ENCODE results near the gene ETS1.

ETS1 gene

DNA sequence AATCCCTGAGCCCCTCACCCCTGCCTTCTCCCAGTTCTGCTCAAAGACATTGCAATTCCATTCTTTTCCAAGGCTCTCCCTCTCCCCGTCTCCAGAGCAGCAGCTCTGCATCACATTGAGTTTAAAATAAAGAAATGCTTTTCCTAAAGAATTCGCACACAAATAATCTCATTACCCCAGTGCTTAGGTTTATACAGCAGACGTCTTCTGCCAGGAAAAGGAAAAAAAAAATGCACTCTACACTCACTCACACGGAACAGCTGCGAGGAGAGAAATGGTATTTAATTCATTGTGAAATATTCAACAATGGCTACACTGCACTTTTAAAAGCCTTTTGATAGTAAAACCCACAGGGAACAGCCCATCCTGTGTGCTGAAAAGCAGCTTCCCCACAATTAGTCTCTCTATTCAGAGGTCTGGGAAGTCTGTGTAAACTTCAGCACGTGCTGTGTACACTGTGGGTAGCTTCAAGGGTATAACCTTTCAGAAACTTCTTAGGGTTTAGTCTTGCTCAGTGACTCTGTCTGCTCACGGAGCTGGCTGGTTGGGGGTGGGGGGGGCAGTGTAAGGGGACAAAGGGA, 42.8 kb downstream of the ETS1 start:
- Histone ChIP-seq H3K4me1 (ENCODE audit: control insufficient read depth in 1 of 2, insufficient read depth in 2 of 2, low read length in 2 of 2) (peaks cover 8 to 16% of the 10 kb centered on the region in 2 donors), H3K27ac (ENCODE audit: low read depth, low read length) (no peak overlapping the region), H3K36me3 (ENCODE audit: control insufficient read depth in 1 of 2, insufficient read depth in 2 of 2, low read length in 2 of 2) (no peaks in the 10 kb centered on the region), H3K4me3 (ENCODE audit: low read depth in 1 of 2, low read length in 2 of 2) (no peak overlapping the region), H3K9ac (ENCODE audit: low read depth in 1 of 2, low read length in 2 of 2) (no peak overlapping the region), H3K27me3 (ENCODE audit: control insufficient read depth in 1 of 2, insufficient read depth in 2 of 2, low read length in 2 of 2) (peaks cover 0 to 29% of the 10 kb centered on the region in 2 donors), H3K9me3 (ENCODE audit: control insufficient read depth in 1 of 2, low read length in 2 of 2) (no peaks in the 10 kb centered on the region)

DNA sequence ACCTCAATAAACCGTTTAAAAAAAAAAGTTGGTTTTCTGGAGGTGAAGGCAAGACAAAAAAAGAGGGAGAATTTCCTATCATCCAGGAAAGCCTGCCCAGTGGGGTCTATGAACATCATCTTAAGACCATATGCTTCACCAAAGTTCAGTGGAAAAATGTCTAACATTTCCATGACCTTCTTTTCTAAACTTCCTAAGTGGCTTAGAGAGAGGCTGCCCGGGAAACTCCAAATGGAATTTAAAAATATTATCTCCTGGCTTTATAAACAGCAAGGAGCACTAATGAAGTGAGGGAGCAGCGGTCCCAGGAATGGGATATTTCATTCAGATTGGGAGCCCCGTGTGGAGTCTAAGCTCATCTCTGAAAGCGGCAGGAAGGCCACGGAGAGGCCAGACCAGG, 46.9 kb downstream of the ETS1 start:
- Histone ChIP-seq H3K4me3 (ENCODE audit: low read depth in 1 of 2, low read length in 2 of 2) (no peak overlapping the region), H3K36me3 (ENCODE audit: control insufficient read depth in 1 of 2, insufficient read depth in 2 of 2, low read length in 2 of 2) (no peaks in the 10 kb centered on the region), H3K27ac (ENCODE audit: low read depth, low read length) (no peak overlapping the region), H3K27me3 (ENCODE audit: control insufficient read depth in 1 of 2, insufficient read depth in 2 of 2, low read length in 2 of 2) (peaks cover 0 to 28% of the 10 kb centered on the region in 2 donors), H3K9ac (ENCODE audit: low read depth in 1 of 2, low read length in 2 of 2) (no peak overlapping the region), H3K9me3 (ENCODE audit: control insufficient read depth in 1 of 2, low read length in 2 of 2) (no peaks in the 10 kb centered on the region), H3K4me1 (ENCODE audit: control insufficient read depth in 1 of 2, insufficient read depth in 2 of 2, low read length in 2 of 2) (peaks cover 5 to 13% of the 10 kb centered on the region in 2 donors)

GRCh38 chr11:128536506-128536905, 50.9 kb downstream of the ETS1 start:
- H3K27me3 ChIP-seq (ENCODE audit: control insufficient read depth in 1 of 2, insufficient read depth in 2 of 2, low read length in 2 of 2): peaks cover 0 to 8% of the 10 kb centered on the region in 2 donors
- H3K27ac ChIP-seq (ENCODE audit: low read depth, low read length): no peak overlapping the region
- peaks cover 6% of the 10 kb centered on the region in 2 donors for H3K4me1 ChIP-seq (ENCODE audit: control insufficient read depth in 1 of 2, insufficient read depth in 2 of 2, low read length in 2 of 2)
- H3K36me3 ChIP-seq (ENCODE audit: control insufficient read depth in 1 of 2, insufficient read depth in 2 of 2, low read length in 2 of 2): no peaks in the 10 kb centered on the region
- H3K9me3 ChIP-seq (ENCODE audit: control insufficient read depth in 1 of 2, low read length in 2 of 2): no peaks in the 10 kb centered on the region
- no peak overlapping the region for H3K9ac ChIP-seq (ENCODE audit: low read depth in 1 of 2, low read length in 2 of 2)
- H3K4me3 ChIP-seq (ENCODE audit: low read depth in 1 of 2, low read length in 2 of 2): no peak overlapping the region

DNA sequence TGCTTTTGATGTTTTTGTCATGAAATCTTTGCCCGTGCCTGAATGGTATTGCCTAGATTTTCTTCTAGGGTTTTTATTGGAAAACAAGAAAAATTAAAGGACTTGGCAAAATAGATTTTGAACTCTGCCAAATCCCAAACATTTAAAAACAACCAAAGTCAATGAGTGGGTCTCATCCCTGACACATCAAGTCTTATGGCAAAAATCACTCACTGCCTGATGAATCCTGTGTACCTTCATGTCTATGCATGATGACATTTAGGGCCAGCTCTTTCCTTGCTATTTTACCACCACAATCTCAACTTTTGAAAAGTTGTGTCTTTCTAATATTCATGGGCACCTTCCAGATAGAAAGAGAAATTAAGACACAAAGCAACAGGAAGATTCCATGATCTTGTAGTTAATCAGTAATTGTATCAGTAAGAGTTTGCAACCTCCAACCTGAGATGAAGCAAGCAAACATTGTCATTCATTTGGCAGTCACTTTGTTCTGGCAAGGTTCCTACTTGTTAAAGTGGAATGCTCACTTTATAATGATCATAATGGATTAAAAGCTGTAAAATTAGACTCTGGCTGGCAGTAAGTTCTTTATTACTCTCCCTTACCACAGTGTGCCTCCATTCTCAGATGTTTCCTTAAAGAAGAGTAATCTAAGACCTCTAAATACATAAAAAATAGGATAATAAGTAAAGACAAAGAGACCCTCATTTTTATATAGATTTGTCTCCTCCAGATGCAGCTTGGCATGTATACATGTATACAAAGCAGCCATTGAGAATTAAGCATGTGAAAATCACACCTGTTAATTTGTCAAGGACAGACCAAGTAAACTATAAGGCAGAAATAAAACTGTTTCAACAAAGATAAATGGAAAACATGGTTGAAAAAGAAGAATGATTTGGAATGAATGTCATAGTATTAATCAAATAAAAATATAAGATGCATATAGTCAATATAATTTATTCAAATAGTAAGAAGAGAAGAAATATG, 51.6 kb downstream of the ETS1 start:
- Histone ChIP-seq H3K9ac (ENCODE audit: low read depth in 1 of 2, low read length in 2 of 2) (no peak overlapping the region), H3K27me3 (ENCODE audit: control insufficient read depth in 1 of 2, insufficient read depth in 2 of 2, low read length in 2 of 2) (peaks cover 0 to under 1% of the 10 kb centered on the region in 2 donors), H3K4me3 (ENCODE audit: low read depth in 1 of 2, low read length in 2 of 2) (no peak overlapping the region), H3K36me3 (ENCODE audit: control insufficient read depth in 1 of 2, insufficient read depth in 2 of 2, low read length in 2 of 2) (no peaks in the 10 kb centered on the region), H3K9me3 (ENCODE audit: control insufficient read depth in 1 of 2, low read length in 2 of 2) (no peaks in the 10 kb centered on the region), H3K4me1 (ENCODE audit: control insufficient read depth in 1 of 2, insufficient read depth in 2 of 2, low read length in 2 of 2) (peaks cover 6% of the 10 kb centered on the region in 2 donors), H3K27ac (ENCODE audit: low read depth, low read length) (no peak overlapping the region)

DNA sequence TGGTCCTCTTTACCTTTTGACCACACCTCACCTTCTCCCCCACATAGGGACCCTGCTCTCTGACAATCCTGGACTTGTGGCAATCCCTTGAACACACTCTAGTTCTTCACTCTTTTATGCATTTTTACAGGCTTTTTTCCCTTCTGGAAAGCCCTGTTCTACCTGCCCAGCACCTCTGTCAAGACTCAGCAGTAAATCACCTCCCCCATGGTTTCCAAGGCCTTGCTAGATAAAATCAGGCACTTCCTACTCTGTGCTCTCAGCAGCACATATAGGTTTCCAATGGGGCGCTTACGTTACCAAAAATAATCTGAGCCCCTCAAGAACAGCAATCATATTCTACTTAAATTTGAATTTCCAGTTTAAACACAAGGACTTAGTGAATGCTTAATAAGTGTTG, 53.9 kb downstream of the ETS1 start:
- Histone ChIP-seq H3K27me3 (ENCODE audit: control insufficient read depth in 1 of 2, insufficient read depth in 2 of 2, low read length in 2 of 2) (no peaks in the 10 kb centered on the region), H3K27ac (ENCODE audit: low read depth, low read length) (no peak overlapping the region)

GRCh38 chr11:128532572-128533091, 54.7 kb downstream of the ETS1 start:
- Histone ChIP-seq H3K4me1 (ENCODE audit: control insufficient read depth in 1 of 2, insufficient read depth in 2 of 2, low read length in 2 of 2) (peaks cover 6% of the 10 kb centered on the region in 2 donors), H3K4me3 (ENCODE audit: low read depth in 1 of 2, low read length in 2 of 2) (no peak overlapping the region), H3K9me3 (ENCODE audit: control insufficient read depth in 1 of 2, low read length in 2 of 2) (no peaks in the 10 kb centered on the region), H3K36me3 (ENCODE audit: control insufficient read depth in 1 of 2, insufficient read depth in 2 of 2, low read length in 2 of 2) (no peaks in the 10 kb centered on the region), H3K27me3 (ENCODE audit: control insufficient read depth in 1 of 2, insufficient read depth in 2 of 2, low read length in 2 of 2) (no peaks in the 10 kb centered on the region), H3K27ac (ENCODE audit: low read depth, low read length) (no peak overlapping the region), H3K9ac (ENCODE audit: low read depth in 1 of 2, low read length in 2 of 2) (no peak overlapping the region)

More for the DNA sequence above, 53.9 kb downstream of the ETS1 start:
- H3K36me3 ChIP-seq (ENCODE audit: control insufficient read depth in 1 of 2, insufficient read depth in 2 of 2, low read length in 2 of 2): no peaks in the 10 kb centered on the region
- no peak overlapping the region for H3K4me3 ChIP-seq (ENCODE audit: low read depth in 1 of 2, low read length in 2 of 2)
- H3K9ac ChIP-seq (ENCODE audit: low read depth in 1 of 2, low read length in 2 of 2): no peak overlapping the region
- no peaks in the 10 kb centered on the region for H3K9me3 ChIP-seq (ENCODE audit: control insufficient read depth in 1 of 2, low read length in 2 of 2)
- H3K4me1 ChIP-seq (ENCODE audit: control insufficient read depth in 1 of 2, insufficient read depth in 2 of 2, low read length in 2 of 2): peaks cover 6% of the 10 kb centered on the region in 2 donors

GRCh38 chr11:128532016-128532571, 55.3 kb downstream of the ETS1 start:
- H3K4me3 ChIP-seq (ENCODE audit: low read depth in 1 of 2, low read length in 2 of 2): no peak overlapping the region
- no peaks in the 10 kb centered on the region for H3K36me3 ChIP-seq (ENCODE audit: control insufficient read depth in 1 of 2, insufficient read depth in 2 of 2, low read length in 2 of 2)
- H3K27me3 ChIP-seq (ENCODE audit: control insufficient read depth in 1 of 2, insufficient read depth in 2 of 2, low read length in 2 of 2): no peaks in the 10 kb centered on the region
- no peak overlapping the region for H3K9ac ChIP-seq (ENCODE audit: low read depth in 1 of 2, low read length in 2 of 2)
- no peak overlapping the region for H3K27ac ChIP-seq (ENCODE audit: low read depth, low read length)
- H3K4me1 ChIP-seq (ENCODE audit: control insufficient read depth in 1 of 2, insufficient read depth in 2 of 2, low read length in 2 of 2): peaks cover 6% of the 10 kb centered on the region in 2 donors
- no peaks in the 10 kb centered on the region for H3K9me3 ChIP-seq (ENCODE audit: control insufficient read depth in 1 of 2, low read length in 2 of 2)

DNA sequence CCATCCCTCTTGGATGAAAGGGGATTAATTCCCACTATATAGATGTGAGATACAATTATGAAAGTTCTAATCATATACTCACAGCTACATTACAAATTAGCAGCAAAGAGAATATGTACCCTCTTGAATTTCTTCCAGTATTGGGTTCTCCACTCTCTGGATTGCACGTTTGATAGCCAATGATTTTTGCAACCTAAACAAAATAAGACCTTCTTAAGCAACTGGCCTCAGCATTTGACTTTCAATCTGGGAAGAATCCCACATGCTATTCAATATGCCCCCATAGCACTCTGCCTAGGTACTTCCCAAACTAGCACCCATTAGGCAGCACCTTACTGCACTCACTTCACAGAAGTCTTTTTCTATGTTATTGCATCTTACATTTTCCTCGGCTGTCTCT, 55.8 kb downstream of the ETS1 start:
- Histone ChIP-seq H3K9ac (ENCODE audit: low read depth in 1 of 2, low read length in 2 of 2) (no peak overlapping the region), H3K27ac (ENCODE audit: low read depth, low read length) (no peak overlapping the region), H3K9me3 (ENCODE audit: control insufficient read depth in 1 of 2, low read length in 2 of 2) (no peaks in the 10 kb centered on the region), H3K27me3 (ENCODE audit: control insufficient read depth in 1 of 2, insufficient read depth in 2 of 2, low read length in 2 of 2) (no peaks in the 10 kb centered on the region), H3K4me3 (ENCODE audit: low read depth in 1 of 2, low read length in 2 of 2) (no peak overlapping the region), H3K36me3 (ENCODE audit: control insufficient read depth in 1 of 2, insufficient read depth in 2 of 2, low read length in 2 of 2) (no peaks in the 10 kb centered on the region), H3K4me1 (ENCODE audit: control insufficient read depth in 1 of 2, insufficient read depth in 2 of 2, low read length in 2 of 2) (peaks cover 6% of the 10 kb centered on the region in 2 donors)

DNA sequence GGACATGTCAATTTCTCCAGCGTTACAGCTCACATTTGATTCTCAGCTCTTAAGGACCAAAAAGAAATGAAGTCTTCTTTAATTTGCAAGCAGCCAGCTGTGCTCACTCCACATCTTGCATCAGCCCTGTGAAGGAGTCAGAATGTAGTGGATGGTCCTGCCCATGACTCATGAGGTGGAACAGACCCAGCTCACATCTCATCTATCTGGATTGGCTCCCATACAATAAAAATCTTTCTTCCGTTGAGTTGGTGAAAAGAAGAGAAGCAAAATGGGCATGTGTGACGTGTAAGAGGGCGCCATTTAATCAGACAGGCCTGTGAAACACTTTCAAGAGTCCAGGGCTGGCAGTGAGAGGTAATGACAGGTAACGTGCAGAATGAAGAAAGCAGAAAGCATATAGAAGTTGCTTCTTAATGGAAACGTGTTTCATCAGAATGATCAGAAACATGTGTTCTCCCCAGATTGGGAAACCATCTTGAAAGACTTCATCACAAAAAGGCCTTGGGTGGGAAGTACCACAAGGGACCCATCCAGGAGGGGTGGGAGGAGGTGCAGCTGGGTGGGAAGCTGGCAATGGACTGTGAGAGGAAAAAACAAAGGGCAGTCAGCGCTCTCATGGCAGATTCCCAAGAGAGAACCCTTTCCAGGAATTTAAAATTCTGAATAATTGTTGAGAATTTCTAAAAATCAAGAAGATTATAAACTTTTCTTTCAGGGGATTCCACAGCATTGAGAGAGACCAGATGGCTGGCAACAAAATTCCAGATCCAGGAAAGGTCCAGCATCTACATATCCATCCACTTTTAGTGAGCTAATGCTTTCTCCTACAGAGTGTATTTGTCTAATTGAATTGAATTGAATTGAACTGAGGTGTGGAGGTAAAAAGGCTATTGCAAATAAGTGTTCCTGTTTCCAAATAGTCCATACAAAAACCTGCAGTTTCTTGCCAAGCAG, 57.0 kb downstream of the ETS1 start:
- Histone ChIP-seq H3K9ac (ENCODE audit: low read depth in 1 of 2, low read length in 2 of 2) (no peak overlapping the region), H3K4me3 (ENCODE audit: low read depth in 1 of 2, low read length in 2 of 2) (no peak overlapping the region), H3K36me3 (ENCODE audit: control insufficient read depth in 1 of 2, insufficient read depth in 2 of 2, low read length in 2 of 2) (no peaks in the 10 kb centered on the region), H3K27ac (ENCODE audit: low read depth, low read length) (no peak overlapping the region), H3K9me3 (ENCODE audit: control insufficient read depth in 1 of 2, low read length in 2 of 2) (no peaks in the 10 kb centered on the region), H3K27me3 (ENCODE audit: control insufficient read depth in 1 of 2, insufficient read depth in 2 of 2, low read length in 2 of 2) (no peaks in the 10 kb centered on the region), H3K4me1 (ENCODE audit: control insufficient read depth in 1 of 2, insufficient read depth in 2 of 2, low read length in 2 of 2) (peaks cover under 1% of the 10 kb centered on the region in 2 donors)
